Brain microvascular endothelial cell (primary cell): ENCODE data around the gene RARRES2.

Experiments
- DNase-seq: peaks from one replicate; pipeline ENCODE4 v3.0.0-alpha.2; 2020
- H3K27ac ChIP-seq: fragments of 250-450 bp; sonication (Bioruptor Pico); 2 replicates; pipeline ENCODE4 v1.5.1; 2020; ENCODE audit warnings: mild to moderate bottlenecking, moderate library complexity
- H3K27me3 ChIP-seq: fragments of 250-450 bp; sonication (Bioruptor Pico); replicated peaks from 2 replicates; pipeline ENCODE4 v1.5.1; 2020; ENCODE audit warnings: mild to moderate bottlenecking
- H3K36me3 ChIP-seq: fragments of 250-450 bp; sonication (Bioruptor Pico); replicated peaks from 2 replicates; pipeline ENCODE4 v1.5.1; 2020; ENCODE audit warnings: mild to moderate bottlenecking
- H3K4me3 ChIP-seq: 2 replicates; pipeline ENCODE4 v1.5.1; 2011; ENCODE audit warnings: low read depth, mild to moderate bottlenecking, control low read depth, low read length, moderate library complexity
- in situ Hi-C: cut with HindIII; loops from 2 replicates; pipeline ENCODE4 v1.10.0; 2017; ENCODE audit warnings: low sequenced_read_pairs, low pct_ligation_motif_present
- TF ChIP-seq, protein P1 (sequence below): IDR thresholded peaks from 2 replicates; pipeline ENCODE4 v1.5.1; 2011; ENCODE audit warnings: low read depth, mild to moderate bottlenecking, moderate library complexity, low read length, control low read depth, inconsistent platforms; ENCODE audit errors: missing control alignments

The RARRES2 gene

GRCh38 chr7:150358433-150358832 is 17.0 kb upstream of the RARRES2 start:
- Histone ChIP-seq H3K4me3 (no peak overlapping the region), H3K36me3 (no peaks in the 10 kb centered on the region), H3K27me3 (no peaks in the 10 kb centered on the region), H3K27ac (no peak overlapping the region)
- in situ Hi-C loops: no loop called here
- TF ChIP-seq, protein P1, sequence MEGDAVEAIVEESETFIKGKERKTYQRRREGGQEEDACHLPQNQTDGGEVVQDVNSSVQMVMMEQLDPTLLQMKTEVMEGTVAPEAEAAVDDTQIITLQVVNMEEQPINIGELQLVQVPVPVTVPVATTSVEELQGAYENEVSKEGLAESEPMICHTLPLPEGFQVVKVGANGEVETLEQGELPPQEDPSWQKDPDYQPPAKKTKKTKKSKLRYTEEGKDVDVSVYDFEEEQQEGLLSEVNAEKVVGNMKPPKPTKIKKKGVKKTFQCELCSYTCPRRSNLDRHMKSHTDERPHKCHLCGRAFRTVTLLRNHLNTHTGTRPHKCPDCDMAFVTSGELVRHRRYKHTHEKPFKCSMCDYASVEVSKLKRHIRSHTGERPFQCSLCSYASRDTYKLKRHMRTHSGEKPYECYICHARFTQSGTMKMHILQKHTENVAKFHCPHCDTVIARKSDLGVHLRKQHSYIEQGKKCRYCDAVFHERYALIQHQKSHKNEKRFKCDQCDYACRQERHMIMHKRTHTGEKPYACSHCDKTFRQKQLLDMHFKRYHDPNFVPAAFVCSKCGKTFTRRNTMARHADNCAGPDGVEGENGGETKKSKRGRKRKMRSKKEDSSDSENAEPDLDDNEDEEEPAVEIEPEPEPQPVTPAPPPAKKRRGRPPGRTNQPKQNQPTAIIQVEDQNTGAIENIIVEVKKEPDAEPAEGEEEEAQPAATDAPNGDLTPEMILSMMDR: no peak
- no peak for DNase-seq

- TF ChIP-seq, protein P1: no peak
- Histone ChIP-seq H3K36me3 (no peaks in the 10 kb centered on the region), H3K27ac (no peak overlapping the region), H3K4me3 (no peak overlapping the region), H3K27me3 (no peaks in the 10 kb centered on the region)
- no peak for DNase-seq
- in situ Hi-C loops: no loop called here
Measured at GRCh38 chr7:150357771-150358427, 16.5 kb upstream of the RARRES2 start.

DNA sequence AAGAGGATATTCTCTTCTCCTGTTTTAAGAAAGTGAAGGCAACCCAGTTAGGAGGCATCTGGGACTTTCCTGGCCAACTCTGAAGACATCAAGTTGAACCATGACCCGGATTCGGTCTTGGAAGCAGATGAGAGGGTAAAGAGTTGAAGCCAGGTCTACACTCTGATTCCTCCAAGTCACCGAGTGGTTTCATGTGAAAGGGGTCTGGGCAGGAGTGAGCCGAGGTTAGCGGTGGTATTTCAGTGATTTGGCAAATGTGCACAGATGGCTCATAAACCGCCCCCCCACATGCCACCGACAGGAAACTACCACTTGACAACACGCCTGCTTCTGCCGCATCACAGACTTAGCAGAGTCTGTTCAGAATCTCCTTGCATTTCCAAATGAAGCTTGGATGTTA is 15.8 kb upstream of the RARRES2 start:
- TF ChIP-seq, protein P1: no peak
- in situ Hi-C loops: no loop called here
- H3K27me3 ChIP-seq: no peaks in the 10 kb centered on the region
- H3K36me3 ChIP-seq: no peaks in the 10 kb centered on the region
- no peak for DNase-seq
- H3K4me3 ChIP-seq: no peak overlapping the region
- H3K27ac ChIP-seq: no peak overlapping the region

GRCh38 chr7:150356265-150356897 is 15.0 kb upstream of the RARRES2 start:
- no peaks in the 10 kb centered on the region for H3K27me3 ChIP-seq
- no peak for DNase-seq
- TF ChIP-seq, protein P1: peak; percentile 76
- no peak overlapping the region for H3K27ac ChIP-seq
- in situ Hi-C loops: no loop called here
- no peaks in the 10 kb centered on the region for H3K36me3 ChIP-seq
- no peak overlapping the region for H3K4me3 ChIP-seq

DNA sequence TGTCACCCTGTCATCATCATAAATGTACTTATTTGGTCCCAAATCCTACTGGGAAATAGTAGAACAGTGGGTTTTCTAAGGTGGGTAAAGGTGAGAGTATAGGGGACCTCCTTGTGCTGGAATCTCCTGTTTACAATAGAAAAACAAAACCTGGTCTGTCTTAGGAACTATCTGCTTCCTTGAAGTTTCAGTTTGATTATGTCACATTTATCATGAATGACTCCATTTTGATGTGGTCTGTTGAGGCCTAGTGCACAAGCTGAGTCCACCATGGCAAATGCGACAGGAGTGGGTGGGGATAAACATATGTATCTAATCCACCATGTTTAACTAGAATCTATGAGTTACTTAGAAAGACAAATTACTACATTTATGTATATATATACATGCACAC is 14.2 kb upstream of the RARRES2 start:
- TF ChIP-seq, protein P1: no peak
- in situ Hi-C loops: no loop called here
- no peak overlapping the region for H3K27ac ChIP-seq
- DNase-seq: no peak
- H3K27me3 ChIP-seq: no peaks in the 10 kb centered on the region
- no peak overlapping the region for H3K4me3 ChIP-seq
- no peaks in the 10 kb centered on the region for H3K36me3 ChIP-seq
